Lung (tissue), 12 donors: ENCODE measurements around the gene OCSTAMP. TPM values are rescaled to one million over a fixed set of nuclear protein-coding genes. Genes with fewer than 3 reads are reported as not detected.

Experiments used
- ATAC-seq: fragments of 200-7000 bp; cut with Tn5 transposase; one replicate; pipeline ENCODE4 v1.9.1; 2020; ENCODE audit warnings: moderate number of reproducible peaks; ENCODE audit not compliant: insufficient read depth, low FRiP score
- DNase-seq, 3 donors: peaks; one replicate each; pipeline ENCODE4 v3.0.0-alpha.2; 2013 to 2017
- H3K27ac ChIP-seq, 2 donors: one replicate each; pipeline ENCODE4 v1.5.1; 2013; ENCODE audit warnings: mild to moderate bottlenecking in 2 of 2, moderate library complexity in 2 of 2, control low read depth in 1 of 2, inconsistent platforms in 1 of 2, low read depth in 1 of 2, low read length in 1 of 2
- H3K27me3 ChIP-seq, 3 donors: one replicate each; pipeline ENCODE4 v1.5.1; 2013; ENCODE audit warnings: low read length in 2 of 3; ENCODE audit not compliant: control insufficient read depth in 3 of 3, insufficient read depth in 3 of 3
- H3K36me3 ChIP-seq, 4 donors: one replicate each; pipeline ENCODE4 v1.5.1; 2013; ENCODE audit warnings: low read length in 4 of 4, mild to moderate bottlenecking in 1 of 4, moderate library complexity in 1 of 4; ENCODE audit not compliant: control insufficient read depth in 4 of 4, insufficient read depth in 4 of 4
- H3K4me1 ChIP-seq, 5 donors: one replicate each; pipeline ENCODE4 v1.5.1; 2013; ENCODE audit warnings: low read length in 5 of 5, mild to moderate bottlenecking in 2 of 5, moderate library complexity in 1 of 5; ENCODE audit not compliant: control insufficient read depth in 5 of 5, insufficient read depth in 5 of 5
- H3K4me3 ChIP-seq: one replicate; pipeline ENCODE4 v1.5.1; 2013; ENCODE audit warnings: mild to moderate bottlenecking, control low read depth, moderate library complexity
- H3K9ac ChIP-seq, 2 donors: one replicate each; pipeline ENCODE4 v1.5.1; 2013; ENCODE audit warnings: low read length in 2 of 2, control low read depth in 1 of 2; ENCODE audit not compliant: insufficient read depth in 1 of 2
- H3K9me3 ChIP-seq, 4 donors: one replicate each; pipeline ENCODE4 v1.5.1; 2013; ENCODE audit warnings: low read length in 3 of 4, mild to moderate bottlenecking in 1 of 4, moderate library complexity in 1 of 4; ENCODE audit not compliant: control insufficient read depth in 4 of 4, insufficient read depth in 3 of 4
- CTCF ChIP-seq: IDR thresholded peaks from 2 replicates; pipeline ENCODE4 v1.5.1; 2012; ENCODE audit warnings: mild to moderate bottlenecking; ENCODE audit errors: control extremely low read depth, extremely low read depth
- WGBS, 2 donors: extraction: QIAGEN DNeasy Blood & Tissue Kit; methylation state at CpG; one replicate each; pipeline ENCODE4 v1.1.7; 2013; 5-methylcytosine and 5-hydroxymethylcytosine counted together
- polyA plus RNA-seq, 2 donors: library from polyadenylated mRNA; stranded (reverse); fragments of 200-250 nt; gene quantifications; one replicate each; pipeline ENCODE4 v1.2.1, GENCODE V29; 2013
- total RNA-seq, 2 donors: library from RNA; depleted of rRNA in 1 of 2; stranded (reverse); fragments of >200 nt in 1 of 2; gene quantifications; one replicate each; pipeline ENCODE4 v1.2.1, GENCODE V29; 2014 to 2021
- donor health status: control.
- donor health status: control.
- donor health status: Bipolar disorder and iron deficiency.
- donor health status: healthy.
- donor health status: DM: yes; HTN: yes; CAD: no.

Gene OCSTAMP
- total and polyA plus RNA-seq, 4 donors, result 0.11 TPM; not detected in 3

DNA sequence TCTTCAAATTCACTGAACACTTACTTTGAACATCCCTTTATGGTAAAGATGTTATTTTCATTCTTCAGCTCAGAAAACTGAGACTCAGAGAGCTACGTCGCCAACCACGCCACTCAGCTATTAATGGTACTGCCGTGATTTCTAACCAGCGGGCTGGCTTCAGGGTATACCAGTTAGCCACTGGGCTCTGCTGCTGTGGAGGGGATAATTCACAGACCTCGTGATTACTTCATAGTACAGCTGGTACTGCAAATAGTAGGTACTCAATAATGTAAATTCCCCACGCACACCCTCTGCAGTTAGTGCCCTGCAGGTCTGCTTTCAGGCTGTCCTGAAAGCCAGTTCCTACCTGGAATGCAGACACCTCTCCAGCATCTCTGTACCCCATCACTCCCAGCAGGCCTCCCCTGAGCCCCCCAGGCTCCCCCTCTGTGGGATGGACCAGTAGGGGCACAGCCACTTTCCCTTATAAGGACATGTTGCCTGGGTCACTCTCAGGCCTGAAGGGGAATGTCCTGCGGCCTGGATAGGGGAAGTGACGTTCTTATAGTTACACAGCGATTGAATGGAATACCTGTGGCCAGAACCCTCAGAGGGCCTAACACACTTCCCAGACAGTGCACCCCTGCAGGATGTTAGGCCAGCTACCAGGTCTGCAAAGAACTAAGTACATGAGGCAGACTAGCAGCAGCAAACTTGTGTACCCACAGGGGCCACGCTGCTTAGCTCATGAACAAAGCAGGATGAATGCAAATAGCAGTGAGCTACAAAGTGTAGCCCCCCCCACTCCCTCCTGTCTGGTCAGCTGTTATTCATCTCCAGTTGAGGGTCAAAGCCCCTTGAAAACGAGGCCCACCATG, 1.3 kb upstream of the OCSTAMP start:
- Histone ChIP-seq H3K36me3 (no peaks in the 10 kb centered on the region), H3K4me3 (no peak overlapping the region), H3K27me3 (no peaks in the 10 kb centered on the region), H3K4me1 (no peaks in the 10 kb centered on the region), H3K9me3 (no peaks in the 10 kb centered on the region), H3K27ac (no peak overlapping the region), H3K9ac (no peak overlapping the region)
- 65 to 72% methylated on average over 12 of the region's 12 CpGs for WGBS, 2 donors
- no peak for ATAC-seq
- DNase-seq, result no peak
- TF ChIP-seq CTCF, result no peak

GRCh38 chr20:46549188-46549972, 1.1 kb downstream of the OCSTAMP start:
- Histone ChIP-seq H3K27me3 (no peaks in the 10 kb centered on the region), H3K4me1 (peaks cover 0 to 4% (median 0%) of the 10 kb centered on the region in 5 donors), H3K4me3 (no peak overlapping the region), H3K36me3 (no peaks in the 10 kb centered on the region), H3K27ac (no peak overlapping the region), H3K9ac (no peak overlapping the region), H3K9me3 (peaks cover 0 to 4% (median 0%) of the 10 kb centered on the region in 4 donors)
- TF ChIP-seq CTCF, result no peak
- 83 to 86% methylated on average over 4 of the region's 4 CpGs for WGBS, 2 donors
- ATAC-seq (no peak), DNase-seq (no peak)

DNA sequence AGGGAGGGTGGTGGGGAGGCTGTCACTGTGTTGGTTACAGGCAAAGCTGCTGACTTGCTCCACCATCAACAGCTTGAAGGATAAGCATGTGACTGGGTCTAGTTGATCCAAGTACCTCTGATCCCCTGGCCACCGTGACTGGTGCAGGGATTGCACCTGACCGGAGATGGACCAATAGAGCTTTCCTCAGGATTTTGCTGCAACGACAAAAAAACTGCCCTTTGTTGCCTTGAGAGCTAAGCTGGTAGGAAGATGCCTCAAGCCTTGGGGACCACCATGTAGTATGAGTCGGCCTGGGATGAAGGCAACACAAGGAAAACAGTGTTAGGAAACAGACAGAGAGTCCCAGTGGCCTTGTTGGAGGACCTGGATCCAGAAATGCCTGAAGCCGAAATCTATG, 1.8 kb downstream of the OCSTAMP start:
- ATAC-seq, result no peak
- WGBS, 2 donors, result 85 to 86% methylated on average over 5 of the region's 5 CpGs

More for the DNA sequence above, 1.8 kb downstream of the OCSTAMP start:
- peaks cover 0 to 4% (median 0%) of the 10 kb centered on the region in 4 donors for H3K9me3 ChIP-seq
- H3K9ac ChIP-seq, result no peak overlapping the region
- no peaks in the 10 kb centered on the region for H3K27me3 ChIP-seq
- no peak for TF ChIP-seq CTCF
- no peak overlapping the region for H3K27ac ChIP-seq
- DNase-seq, result no peak
- no peak overlapping the region for H3K4me3 ChIP-seq
- no peaks in the 10 kb centered on the region for H3K36me3 ChIP-seq
- H3K4me1 ChIP-seq, result peaks cover 0 to 4% (median 0%) of the 10 kb centered on the region in 5 donors
